H1 (cell line): ENCODE results near the gene UNC119B. TPM values are rescaled to one million over a fixed set of nuclear protein-coding genes. Genes with fewer than 3 reads are reported as not detected.
A peak's percentile ranks its signal among the peaks of the same experiment; 100 is the strongest.

Experiments
- ATF2 ChIP-seq: IDR thresholded peaks from 2 replicates; pipeline ENCODE4 v1.6.1; 2012; ENCODE audit warnings: low read length, inconsistent platforms
- CBX5 ChIP-seq: fragments of 300-800, 300-1000 bp; sonication (generic); IDR thresholded peaks from 2 replicates; pipeline ENCODE4 v1.7.1; 2016; ENCODE audit warnings: antibody characterized with exemption, low read length, low read depth
- EZH2 ChIP-seq: fragments of 200-600 bp; sonication (generic); IDR thresholded peaks from 2 replicates; pipeline ENCODE4 v1.7.1; 2012; ENCODE audit warnings: low read depth, mild to moderate bottlenecking, moderate library complexity, low read length, inconsistent platforms; ENCODE audit not compliant: severe bottlenecking
- HDAC2 ChIP-seq, 2 experiments: fragments of 300-600 bp in 1 of 2; sonication (generic) in 1 of 2; IDR thresholded peaks; 2 replicates each; pipeline ENCODE4 v1.6.1; 2011 to 2012; ENCODE audit warnings: low read depth in 2 of 2, low read length in 2 of 2, mild to moderate bottlenecking in 2 of 2, moderate library complexity in 2 of 2, borderline replicate concordance in 1 of 2, inconsistent platforms in 1 of 2
- JUN ChIP-seq: IDR thresholded peaks from 2 replicates; pipeline ENCODE4 v1.6.1; 2011; ENCODE audit warnings: low read depth, mild to moderate bottlenecking, improper control_type of control experiment, low read length
- MAX ChIP-seq: IDR thresholded peaks from 2 replicates; pipeline ENCODE4 v1.6.1; 2012; ENCODE audit warnings: inconsistent platforms
- PHF8 ChIP-seq: fragments of 200-600 bp; sonication (generic); conservative IDR thresholded peaks from 2 replicates; pipeline ENCODE4 v1.7.1; 2012; ENCODE audit warnings: low read depth, mild to moderate bottlenecking, inconsistent platforms, low read length, moderate library complexity
- RBBP5 ChIP-seq: IDR thresholded peaks from 2 replicates; pipeline ENCODE4 v1.7.1; 2012; ENCODE audit warnings: low read depth, mild to moderate bottlenecking, inconsistent platforms, low read length, moderate library complexity, borderline replicate concordance
- SAP30 ChIP-seq: fragments of 300-600 bp; sonication (generic); IDR thresholded peaks from 2 replicates; pipeline ENCODE4 v1.7.1; 2012; ENCODE audit warnings: low read length, moderate library complexity, mild to moderate bottlenecking, inconsistent platforms; ENCODE audit not compliant: insufficient read depth, insufficient replicate concordance
- SP1 ChIP-seq: IDR thresholded peaks from 2 replicates; pipeline ENCODE4 v1.6.1; 2011; ENCODE audit warnings: low read depth, low read length
- TAF1 ChIP-seq: IDR thresholded peaks from 2 replicates; pipeline ENCODE4 v1.6.1; 2011; ENCODE audit warnings: mild to moderate bottlenecking, low read depth, low read length
- TAF7 ChIP-seq: optimal IDR thresholded peaks from 2 replicates; pipeline ENCODE3; 2011; ENCODE audit warnings: low read depth, mild to moderate bottlenecking, inconsistent platforms, low read length, moderate library complexity, borderline replicate concordance
- TBP ChIP-seq: IDR thresholded peaks from 2 replicates; pipeline ENCODE4 v1.6.1; 2011; ENCODE audit warnings: low read depth, low read length, improper control_type of control experiment
- TCF12 ChIP-seq: IDR thresholded peaks from 2 replicates; pipeline ENCODE4 v1.6.1; 2011; ENCODE audit warnings: low read depth, mild to moderate bottlenecking, low read length
- polyA plus RNA-seq, 7 experiments: library from polyadenylated mRNA; depleted of rRNA in 3 of 7; stranded (reverse) in 5 of 7; unstranded in 2 of 7; fragments of >200 nt in 5 of 7; fragments of 200-250 nt in 2 of 7; gene quantifications; 1 replicate in 5 of 7; 2 replicates in 1 of 7; 4 replicates in 1 of 7; pipeline versions ENCODE4 v1.2.1 to v1.2.3, GENCODE V29; 2011 to 2013; ENCODE audit warnings: missing spikeins in 2 of 7, mixed read lengths in 2 of 7
- total RNA-seq: library from RNA; stranded (reverse); fragmentation: NEBNext Ultra II Directional; extraction: Animal tissue kit (Norgen Biotek cat#: 25700); gene quantifications from 2 replicates; pipeline ENCODE4 v1.2.1, GENCODE V29; 2021

UNC119B gene
- total and polyA plus RNA-seq, 2 of the 8 experiments (the other 6 are each of a cell fraction or from before 2014, with no cell fraction given) = 40.5 to 50.1 TPM

GRCh38 chr12:120710031-120710804 is at the start of gene UNC119B (continued):
- peak in 1 of 2 experiments; percentile 57; a peak in 1 of 4 replicates for TF ChIP-seq HDAC2 (IDR thresholded peaks at IDR 0.05; ENCODE audit: borderline replicate concordance in 1 of 2, low read depth in 2 of 2, low read length in 2 of 2)
- peak; percentile 41 for TF ChIP-seq SAP30
- TF ChIP-seq JUN = no peak
- peak; percentile 23 for TF ChIP-seq TAF1
- no peak for TF ChIP-seq CBX5
- TF ChIP-seq TCF12 = no peak
- peak; percentile 84 for TF ChIP-seq PHF8
- TF ChIP-seq MAX = peak; percentile 3; the same call in 1 of the 2 replicates
- TF ChIP-seq EZH2 = no peak
- TF ChIP-seq TAF7 = no peak
- TF ChIP-seq SP1 = peak; percentile 21; the same call in 1 of the 2 replicates
- TF ChIP-seq RBBP5 = peak; percentile 52; the same call in 1 of the 2 replicates
- TF ChIP-seq ATF2 = no peak
- TF ChIP-seq TBP = peak; percentile 18; the same call in 1 of the 2 replicates
